Neural crest cell (in vitro differentiated cells): ENCODE measurements around the gene PANX2. TPM values are rescaled to one million over a fixed set of nuclear protein-coding genes. Genes with fewer than 3 reads are reported as not detected.

Experiments used
- DNase-seq: peaks from one replicate; pipeline ENCODE4 v3.0.0; 2021; ENCODE audit warnings: low read depth, mixed read lengths, low spot score
- H3K27ac Mint-ChIP-seq: one replicate; pipeline ENCODE4 v1.8.0; 2021; ENCODE audit warnings: mild to moderate bottlenecking, mixed read lengths; ENCODE audit not compliant: unreplicated experiment
- H3K27me3 Mint-ChIP-seq: 2 replicates; pipeline ENCODE4 v1.8.0; 2021; ENCODE audit warnings: low read depth, mild to moderate bottlenecking, mixed read lengths
- H3K36me3 Mint-ChIP-seq: 2 replicates; pipeline ENCODE4 v1.8.0; 2021; ENCODE audit warnings: low read depth, mild to moderate bottlenecking, mixed read lengths
- H3K4me1 Mint-ChIP-seq: 2 replicates; pipeline ENCODE4 v1.8.0; 2021; ENCODE audit warnings: mixed read lengths
- H3K4me3 Mint-ChIP-seq: one replicate; pipeline ENCODE4 v1.8.0; 2021; ENCODE audit warnings: mild to moderate bottlenecking, mixed read lengths
- H3K9me3 Mint-ChIP-seq: 2 replicates; pipeline ENCODE4 v1.8.0; 2021; ENCODE audit warnings: mixed read lengths
- CTCF ChIP-seq: fragments of 200-600 bp; sonication (generic); conservative IDR thresholded peaks from 2 replicates; pipeline ENCODE4 v1.5.0; 2021; ENCODE audit warnings: antibody characterized with exemption, mild to moderate bottlenecking
- total RNA-seq: library from RNA; stranded (reverse); gene quantifications from 2 replicates; pipeline ENCODE4 v1.2.1, GENCODE V29; 2021

The PANX2 gene
- total RNA-seq, 1 donor from 2014 or later: 2.5 TPM

GRCh38 chr22:50148166-50148500 lies 22.4 kb upstream of the PANX2 start:
- no peak overlapping the region for H3K27ac Mint-ChIP-seq
- H3K27me3 Mint-ChIP-seq: no peaks in the 10 kb centered on the region
- peaks cover 19% of the 10 kb centered on the region for H3K4me1 Mint-ChIP-seq
- no peaks in the 10 kb centered on the region for H3K36me3 Mint-ChIP-seq
- no peak for TF ChIP-seq CTCF
- H3K4me3 Mint-ChIP-seq: no peak overlapping the region
- no peak for DNase-seq
- H3K9me3 Mint-ChIP-seq: no peaks in the 10 kb centered on the region

- no peaks in the 10 kb centered on the region for H3K27me3 Mint-ChIP-seq
- H3K4me1 Mint-ChIP-seq: peaks cover 19% of the 10 kb centered on the region
- H3K36me3 Mint-ChIP-seq: no peaks in the 10 kb centered on the region
- peak; percentile 52 for DNase-seq
- peak; percentile 86 for TF ChIP-seq CTCF
- H3K9me3 Mint-ChIP-seq: no peaks in the 10 kb centered on the region
- no peak overlapping the region for H3K27ac Mint-ChIP-seq
- H3K4me3 Mint-ChIP-seq: no peak overlapping the region
These were observed 21.4 kb upstream of the PANX2 start for GRCh38 chr22:50148991-50149721.

GRCh38 chr22:50150161-50151129 lies 20.1 kb upstream of the PANX2 start:
- no peaks in the 10 kb centered on the region for H3K9me3 Mint-ChIP-seq
- H3K27ac Mint-ChIP-seq: peak overlapping the region; percentile 50
- no peaks in the 10 kb centered on the region for H3K36me3 Mint-ChIP-seq
- no peak overlapping the region for H3K4me3 Mint-ChIP-seq
- no peak for DNase-seq
- H3K4me1 Mint-ChIP-seq: peaks cover 15% of the 10 kb centered on the region
- no peak for TF ChIP-seq CTCF
- no peaks in the 10 kb centered on the region for H3K27me3 Mint-ChIP-seq

GRCh38 chr22:50151571-50152537 lies 18.7 kb upstream of the PANX2 start:
- Mint-ChIP-seq H3K27me3 (no peaks in the 10 kb centered on the region), H3K4me1 (peaks cover 2% of the 10 kb centered on the region), H3K36me3 (no peaks in the 10 kb centered on the region), H3K9me3 (no peaks in the 10 kb centered on the region), H3K4me3 (no peak overlapping the region), H3K27ac (peak overlapping the region; percentile 78)
- TF ChIP-seq CTCF: no peak
- DNase-seq: no peak
